ENCODE data around the gene ERAP2. TPM values are rescaled to one million over a fixed set of nuclear protein-coding genes. Genes with fewer than 3 reads are reported as not detected.
A peak's percentile ranks its signal among the peaks of the same experiment; 100 is the strongest.

Gene ERAP2
- total RNA-seq, 2 donors from 2014 or later = 34.4 to 87.8 TPM

DNA sequence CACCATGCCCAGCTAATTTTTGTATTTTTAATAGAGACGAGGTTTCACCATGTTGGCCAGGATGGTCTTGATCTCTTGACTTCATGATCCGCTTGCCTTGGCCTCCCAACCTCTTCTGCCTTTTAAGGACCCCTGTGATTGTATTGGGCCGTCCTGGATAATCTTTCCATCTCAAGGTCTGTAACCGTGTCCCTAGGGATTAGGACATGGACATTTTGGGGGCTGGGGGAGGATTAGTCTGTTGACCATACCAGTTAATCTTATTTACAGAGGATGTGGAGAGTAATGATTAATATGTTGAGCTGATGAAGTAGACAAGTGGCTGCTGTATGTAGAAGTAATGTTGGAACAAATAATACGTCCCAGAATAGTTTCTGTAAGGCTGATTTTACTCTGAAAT lies 82.7 kb downstream of the ERAP2 start:
- Mint-ChIP-seq H3K9me3 (no peaks in the 10 kb centered on the region), H3K27ac (peak overlapping the region in 1 of 2 donors; percentile 80), H3K36me3 (peaks cover 5 to 27% of the 10 kb centered on the region in 2 donors)
- no peak for DNase-seq (ENCODE audit: low spot score in 2 of 2)
- ATAC-seq = no peak

DNA sequence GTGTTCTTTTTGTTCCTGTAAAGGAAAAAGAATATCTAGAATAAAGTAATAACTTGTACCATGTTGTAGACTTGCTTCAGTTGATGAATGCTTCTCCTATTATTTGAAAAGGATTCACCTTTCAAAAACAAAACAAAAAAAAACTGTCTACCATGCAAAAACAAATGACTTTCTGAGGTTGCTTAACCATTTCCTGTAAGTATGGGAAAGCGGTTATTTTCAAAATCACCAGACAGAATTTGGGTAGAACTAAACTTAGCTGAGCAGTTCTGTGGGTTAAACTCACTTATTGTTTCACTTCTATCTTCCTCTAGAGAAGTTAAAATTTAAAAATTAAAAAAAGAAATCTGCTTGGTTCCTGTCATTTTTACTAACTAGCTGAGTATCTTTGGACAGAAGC lies 84.8 kb downstream of the ERAP2 start:
- peak overlapping the region; percentile 78 to 94 for H3K27ac Mint-ChIP-seq
- DNase-seq (ENCODE audit: low spot score in 2 of 2) (no peak), ATAC-seq (peak; percentile 40 to 42)
- H3K9me3 Mint-ChIP-seq = peaks cover 0 to 2% of the 10 kb centered on the region in 2 donors
- peaks cover 5 to 26% of the 10 kb centered on the region in 2 donors for H3K36me3 Mint-ChIP-seq

DNA sequence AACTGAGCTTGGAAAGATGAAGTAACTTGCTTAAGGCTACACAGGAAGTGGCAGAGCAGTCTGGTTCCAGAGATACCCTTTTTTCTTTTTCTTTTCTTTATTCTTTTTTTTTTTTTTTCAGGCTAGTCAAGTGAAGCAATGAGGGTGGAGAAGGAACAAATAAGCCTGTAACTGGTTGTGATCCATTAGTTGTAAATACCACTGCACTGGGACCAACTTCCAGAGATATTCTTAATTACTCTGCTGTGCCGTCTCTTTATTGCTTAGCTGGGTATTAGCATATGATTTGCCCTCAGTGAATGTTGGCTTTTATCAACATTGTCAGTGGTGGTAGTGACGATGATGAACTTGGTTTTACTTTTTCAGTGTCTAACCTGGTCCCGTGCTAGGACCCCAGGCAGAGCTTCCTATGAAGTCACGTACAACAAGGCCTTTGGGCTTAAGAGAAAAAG lies 86.3 kb downstream of the ERAP2 start:
- no peak for DNase-seq (ENCODE audit: low spot score in 2 of 2)
- peak overlapping the region; percentile 80 to 94 for H3K27ac Mint-ChIP-seq
- peaks cover 0 to 29% of the 10 kb centered on the region in 2 donors for H3K36me3 Mint-ChIP-seq
- H3K9me3 Mint-ChIP-seq = peaks cover 0 to 6% of the 10 kb centered on the region in 2 donors
- ATAC-seq = peak in 1 of 2 donors; percentile 37

DNA sequence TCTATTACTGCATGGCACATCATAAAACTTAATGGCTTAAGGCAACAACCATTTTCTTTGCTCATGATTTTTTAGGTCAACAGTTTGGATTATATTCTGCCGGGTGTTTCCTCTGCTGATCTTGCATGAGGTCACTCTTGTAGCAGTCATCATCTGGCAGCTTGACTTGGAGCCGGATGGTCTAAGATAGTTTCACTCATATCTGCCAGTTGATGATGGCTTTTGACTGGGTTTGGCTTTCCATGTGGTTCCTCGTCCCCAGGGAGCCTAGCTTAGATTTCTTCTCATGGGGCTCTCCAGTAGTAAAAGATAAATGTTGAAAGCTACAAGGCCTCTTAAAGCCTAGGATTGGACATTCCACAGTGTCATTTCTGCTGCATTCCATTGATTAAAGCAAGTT lies 87.0 kb downstream of the ERAP2 start:
- H3K36me3 Mint-ChIP-seq = peaks cover 0 to 29% of the 10 kb centered on the region in 2 donors
- DNase-seq (ENCODE audit: low spot score in 2 of 2) (no peak), ATAC-seq (peak; percentile 66 to 82)
- peak overlapping the region; percentile 80 to 94 for H3K27ac Mint-ChIP-seq
- H3K9me3 Mint-ChIP-seq = peaks cover 0 to 6% of the 10 kb centered on the region in 2 donors

DNA sequence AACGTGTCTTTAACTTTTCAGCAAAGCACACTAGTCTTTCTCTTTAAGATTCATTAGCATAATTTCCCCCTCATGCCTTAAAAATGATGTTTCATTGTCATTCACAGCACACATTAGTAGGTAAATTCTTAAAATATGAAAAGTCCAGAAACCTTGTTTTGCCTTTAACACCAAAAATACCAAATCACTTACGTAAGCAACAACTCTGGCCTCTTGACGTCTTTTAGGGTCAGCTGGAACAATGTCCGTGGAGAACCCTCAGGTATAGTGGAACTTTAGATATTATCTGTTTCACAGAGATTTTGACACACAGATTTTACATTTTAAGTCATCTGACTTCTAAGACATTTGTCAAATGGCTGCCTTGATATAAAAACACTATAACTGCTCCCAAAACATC lies 90.5 kb downstream of the ERAP2 start:
- H3K27ac Mint-ChIP-seq = no peak overlapping the region
- H3K9me3 Mint-ChIP-seq = peaks cover 0 to 6% of the 10 kb centered on the region in 2 donors
- peaks cover 0 to 21% of the 10 kb centered on the region in 2 donors for H3K36me3 Mint-ChIP-seq
- DNase-seq (ENCODE audit: low spot score in 2 of 2) (no peak), ATAC-seq (no peak)

DNA sequence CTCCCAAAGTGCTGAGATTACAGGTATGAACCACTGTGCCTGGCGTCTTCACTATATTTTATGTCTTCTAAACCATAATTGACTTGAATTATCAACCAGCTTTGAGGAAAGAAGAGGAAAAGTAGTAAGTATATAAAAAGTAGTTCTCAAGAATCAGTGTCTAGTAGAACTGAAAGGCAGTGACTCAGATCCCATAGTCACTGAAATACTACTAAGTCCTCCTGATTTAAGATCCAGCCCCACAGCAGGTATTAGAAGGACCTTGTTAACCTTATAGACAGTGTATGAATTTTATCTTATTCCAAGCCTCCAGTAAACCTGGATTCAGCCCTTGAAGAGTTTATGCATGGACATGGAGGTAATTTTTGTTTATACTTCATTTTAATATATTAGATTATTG lies 91.1 kb downstream of the ERAP2 start:
- H3K9me3 Mint-ChIP-seq = peaks cover 0 to 6% of the 10 kb centered on the region in 2 donors
- H3K36me3 Mint-ChIP-seq = peaks cover 0 to 22% of the 10 kb centered on the region in 2 donors
- no peak overlapping the region for H3K27ac Mint-ChIP-seq
- DNase-seq (ENCODE audit: low spot score in 2 of 2) = no peak
- peak; percentile 55 to 60 for ATAC-seq

DNA sequence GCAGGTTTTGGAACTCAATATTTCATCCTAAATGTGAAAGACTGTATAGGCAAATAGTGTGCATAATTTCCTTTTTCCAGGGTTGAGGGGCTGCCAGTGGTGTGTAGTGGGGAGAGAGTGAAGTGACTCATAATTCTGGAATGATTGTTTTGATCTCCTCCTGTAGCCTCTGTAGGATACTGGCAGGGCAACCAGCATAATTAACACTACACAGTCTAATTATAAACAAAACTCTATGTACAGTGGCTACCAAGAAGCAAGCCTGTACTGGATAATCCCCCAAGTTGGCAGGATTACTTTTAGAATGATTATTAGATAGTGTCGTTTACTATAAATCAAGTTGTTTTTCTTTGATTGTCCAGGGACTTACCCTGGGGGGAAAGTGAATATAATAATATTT lies 91.8 kb downstream of the ERAP2 start:
- DNase-seq (ENCODE audit: low spot score in 2 of 2) = no peak
- peaks cover 0 to 6% of the 10 kb centered on the region in 2 donors for H3K9me3 Mint-ChIP-seq
- no peak overlapping the region for H3K27ac Mint-ChIP-seq
- H3K36me3 Mint-ChIP-seq = peaks cover 0 to 22% of the 10 kb centered on the region in 2 donors
- peak in 1 of 2 donors; percentile 46 for ATAC-seq

DNA sequence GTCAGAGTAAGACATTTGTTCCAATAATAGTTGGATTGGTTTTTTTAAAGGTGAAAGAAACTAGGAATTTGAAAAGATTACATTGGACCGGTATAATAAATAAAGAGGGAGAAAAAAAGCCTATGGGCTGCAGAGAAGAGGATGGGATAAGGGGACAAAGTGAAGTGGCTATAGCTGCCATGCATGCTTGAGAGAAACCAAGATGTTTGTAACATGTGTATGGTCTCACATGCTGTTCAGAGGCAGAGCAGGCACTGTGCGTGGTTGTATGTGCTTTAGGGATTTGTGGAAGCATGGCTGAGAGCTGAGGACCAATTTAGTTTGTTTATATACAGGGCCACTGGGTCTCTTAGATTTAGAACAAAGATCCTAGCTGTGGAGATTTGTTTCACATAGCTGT lies 92.3 kb downstream of the ERAP2 start:
- no peak for DNase-seq (ENCODE audit: low spot score in 2 of 2)
- peaks cover 0 to 22% of the 10 kb centered on the region in 2 donors for H3K36me3 Mint-ChIP-seq
- ATAC-seq = no peak
- peaks cover 0 to 6% of the 10 kb centered on the region in 2 donors for H3K9me3 Mint-ChIP-seq
- H3K27ac Mint-ChIP-seq = peak overlapping the region in 1 of 2 donors; percentile 67

Other genes with a start within 250 kb of the ERAP2 start
- 100 to 1,000 TPM in 1 of 2 donors, 10 to 100 TPM in 1; 97.5 to 169 TPM for gene CAST, start 214.1 kb upstream of the ERAP2 start, total RNA-seq
- 10 to 100 TPM; 80.8 to 98.1 TPM for gene ERAP1, start 68.6 kb upstream of the ERAP2 start, total RNA-seq
- gene LNPEP, start 59.6 kb downstream of the ERAP2 start, total RNA-seq = 10 to 100 TPM; 60.4 to 64.7 TPM

All from activated naive CD4-positive, alpha-beta T cell treated with anti-CD3 and anti-CD28 coated beads, Interleukin-2, amount 50 U/mL, for 72 hours (primary cell).